Activated CD4-positive, CD25-positive, alpha-beta regulatory T cell treated with anti-CD3 and anti-CD28 coated beads, Interleukin-2, amount 50 U/mL, for 72 hours (primary cell): ENCODE measurements around the gene MTHFSD.
A peak's percentile ranks its signal among the peaks of the same experiment; 100 is the strongest.
"Not testable (repeated sequence)": the region's sequence is repeated elsewhere in the genome, so short reads cannot be mapped to it uniquely, and the experiment has no call there.

ENCODE experiments used
- DNase-seq: peaks from one replicate; pipeline ENCODE4 v3.0.0; 2021

Gene MTHFSD

GRCh38 chr16:86554917-86555703, at the start of gene MTHFSD:
MTHFSD (minus strand) TSS chr16:86555235; CDS start chr16:86555184, 51 bp downstream.
- DNase-seq = peak; percentile 98

GRCh38 chr16:86604436-86605193, 49.6 kb upstream of the MTHFSD start:
- peak; percentile 59 for DNase-seq

DNA sequence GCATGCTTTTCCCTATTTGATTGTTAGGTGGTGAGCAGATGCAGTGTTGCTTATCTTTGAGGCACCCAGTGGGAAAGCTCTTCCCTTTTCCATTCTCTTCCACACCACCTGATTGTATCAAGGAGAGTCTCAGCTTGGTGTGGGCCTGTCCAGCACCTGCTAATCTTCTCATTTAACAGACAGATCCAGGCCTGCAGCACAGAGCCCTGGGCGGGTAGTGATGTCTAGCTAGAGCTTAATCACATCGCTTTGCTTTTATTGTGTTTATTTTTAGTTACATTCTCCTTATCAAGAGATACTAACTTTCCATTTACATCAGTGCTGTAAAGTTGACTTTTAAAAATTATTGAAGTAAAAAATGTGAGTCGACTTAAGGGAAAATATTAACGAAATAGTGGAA, 47.5 kb upstream of the MTHFSD start:
- DNase-seq = no peak

DNA sequence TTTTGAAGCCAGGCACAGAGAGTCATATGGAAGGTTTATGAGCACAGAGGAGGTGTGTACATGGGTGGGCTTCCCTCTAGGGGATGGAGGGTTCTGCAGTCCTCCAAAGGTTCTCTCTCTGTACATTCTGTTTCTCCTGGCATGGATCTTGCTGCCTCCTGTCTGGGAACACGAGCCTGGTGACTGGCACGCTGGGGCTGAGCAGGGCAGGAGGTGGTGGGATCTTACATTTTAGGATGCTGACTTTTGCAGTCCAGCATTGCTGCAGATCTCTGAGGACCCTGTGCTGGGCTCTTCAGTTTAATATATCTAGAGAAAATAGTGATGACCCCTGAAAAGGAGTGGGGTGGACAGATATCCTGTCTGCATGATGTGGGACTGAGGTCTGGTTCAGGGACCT, 46.3 kb upstream of the MTHFSD start:
- no peak for DNase-seq

DNA sequence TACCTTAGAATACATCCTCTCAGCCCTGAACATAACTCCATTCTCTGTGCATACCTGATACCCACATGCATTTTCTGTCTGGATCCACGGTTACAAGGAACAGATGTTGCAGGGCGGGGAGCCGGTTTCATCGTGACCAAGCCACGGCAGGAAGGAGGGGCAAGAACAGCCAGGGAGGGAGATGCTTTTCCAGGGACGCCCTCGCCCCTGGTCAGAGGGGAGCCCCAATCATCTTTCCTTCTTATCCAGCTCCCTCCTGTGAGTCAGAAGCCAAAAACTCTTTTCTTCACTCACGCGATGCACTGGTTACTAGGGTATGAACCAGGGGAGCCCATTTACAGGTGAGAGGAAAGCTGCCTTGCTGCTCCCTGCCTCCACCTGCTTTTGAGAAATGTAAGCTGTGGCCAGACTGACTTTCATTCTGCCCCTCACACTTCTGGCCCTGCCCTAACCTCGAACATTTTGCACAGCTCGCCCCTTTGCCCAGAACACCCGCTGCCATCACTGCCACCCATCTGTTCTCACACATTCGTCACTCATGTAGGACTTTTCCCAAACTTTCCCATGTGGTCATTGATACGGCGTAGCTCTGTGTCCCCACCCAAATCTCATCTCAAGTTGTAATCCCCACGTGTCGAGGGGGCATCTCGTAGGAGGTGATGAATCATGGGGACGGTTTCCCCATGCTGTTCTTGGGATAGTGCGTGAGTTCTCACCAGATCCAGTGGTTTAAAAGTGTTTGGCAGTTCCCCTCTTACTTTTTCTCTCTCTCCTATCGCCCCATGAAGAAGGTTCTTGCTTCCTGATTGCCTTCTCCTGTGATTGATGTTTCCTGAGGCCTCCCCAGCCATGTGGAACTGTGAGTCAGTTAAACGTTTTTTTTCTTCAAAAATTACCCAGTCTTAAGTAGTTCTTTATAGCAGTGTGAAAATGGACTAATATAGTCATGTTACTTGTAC, 43.9 kb upstream of the MTHFSD start:
- no peak for DNase-seq

DNA sequence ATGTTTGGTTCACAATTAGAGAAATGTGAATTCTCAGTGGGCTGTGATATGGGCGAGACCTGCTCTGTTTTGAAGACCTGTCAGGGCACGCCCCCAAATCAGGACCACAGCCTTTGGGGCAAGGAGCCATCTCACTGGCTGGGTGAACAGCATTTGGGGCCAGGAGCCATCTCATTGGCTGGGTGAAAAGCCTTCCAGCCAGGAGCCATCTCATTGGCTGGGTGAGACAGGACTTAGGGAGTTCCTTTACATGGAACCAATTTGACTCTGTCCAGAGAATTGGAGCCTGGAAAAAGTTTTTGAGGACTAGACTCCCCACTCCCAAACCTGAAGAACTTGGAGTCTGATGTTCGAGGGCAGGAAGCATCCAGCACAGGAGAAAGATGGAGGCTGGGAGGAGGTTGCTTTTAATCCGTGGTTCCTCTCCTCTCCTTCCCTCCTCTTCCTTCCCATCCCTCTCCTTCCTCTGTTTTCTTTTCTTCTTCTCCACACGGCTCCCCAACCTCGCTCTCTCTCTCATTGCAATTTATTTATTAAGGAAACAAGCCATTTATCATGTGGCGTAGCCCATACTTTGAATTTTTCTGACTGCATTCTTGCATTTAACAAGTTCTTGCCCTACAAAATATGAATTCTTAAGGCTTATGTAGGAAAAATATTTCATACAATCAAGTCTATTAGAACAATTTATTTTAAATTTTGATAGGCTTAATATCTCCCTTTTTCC, 43.0 kb upstream of the MTHFSD start:
- DNase-seq = no peak

GRCh38 chr16:86597126-86597879, 42.3 kb upstream of the MTHFSD start:
- DNase-seq = no peak

GRCh38 chr16:86595983-86596605, 41.1 kb upstream of the MTHFSD start:
- no peak for DNase-seq

DNA sequence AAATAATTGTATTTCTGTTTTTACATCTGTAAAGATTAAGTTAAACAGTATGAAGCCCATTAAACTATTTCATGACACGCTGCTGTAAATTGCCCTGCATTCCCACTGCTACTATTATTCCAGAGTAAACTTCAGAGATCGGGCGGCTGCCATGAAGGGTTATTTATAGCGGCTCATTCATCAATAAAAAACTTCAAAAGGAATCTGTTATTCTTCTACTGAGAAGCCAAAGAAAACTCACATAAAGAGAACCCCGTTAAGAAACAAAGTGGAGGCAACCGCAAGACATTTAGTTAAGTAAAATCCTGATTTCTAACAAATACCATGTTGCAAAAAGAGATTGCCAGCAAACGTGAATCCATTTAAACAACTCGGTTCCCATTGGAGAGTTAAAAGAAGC, 39.7 kb upstream of the MTHFSD start:
- no peak for DNase-seq

DNA sequence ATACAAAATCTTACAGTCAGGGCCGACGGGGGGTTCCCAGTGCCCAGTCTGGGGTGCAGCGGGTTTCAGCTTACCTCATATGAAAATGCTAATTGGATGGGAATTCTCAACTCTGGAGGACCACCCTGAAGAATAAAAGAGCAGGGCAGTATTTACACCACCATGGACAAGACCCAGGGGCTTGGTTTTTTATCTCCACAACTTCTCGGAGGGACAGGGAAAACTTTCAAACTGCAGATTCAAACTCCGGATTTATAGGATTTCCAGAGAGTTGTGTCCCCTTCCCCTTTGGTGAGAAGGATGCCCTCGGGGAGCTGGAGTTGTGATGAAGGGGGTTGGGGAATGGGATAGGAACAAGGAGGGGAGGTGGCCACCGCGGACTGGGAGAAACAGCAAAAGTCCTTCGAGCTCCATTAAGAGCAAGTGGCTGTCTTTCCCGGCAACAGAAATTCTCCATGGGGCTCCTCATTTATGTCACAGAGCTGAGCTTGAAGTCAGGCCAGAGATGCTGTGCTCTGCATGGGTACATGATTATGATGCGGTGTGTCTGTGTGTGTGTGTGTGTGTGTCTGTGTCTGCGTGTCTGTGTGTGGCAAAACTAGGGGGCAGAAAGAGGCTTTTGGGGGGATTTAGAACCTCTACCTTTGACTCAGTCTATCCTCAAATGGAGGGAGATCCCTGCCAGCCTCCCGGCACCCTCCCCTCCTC, 39.0 kb upstream of the MTHFSD start:
- no peak for DNase-seq

DNA sequence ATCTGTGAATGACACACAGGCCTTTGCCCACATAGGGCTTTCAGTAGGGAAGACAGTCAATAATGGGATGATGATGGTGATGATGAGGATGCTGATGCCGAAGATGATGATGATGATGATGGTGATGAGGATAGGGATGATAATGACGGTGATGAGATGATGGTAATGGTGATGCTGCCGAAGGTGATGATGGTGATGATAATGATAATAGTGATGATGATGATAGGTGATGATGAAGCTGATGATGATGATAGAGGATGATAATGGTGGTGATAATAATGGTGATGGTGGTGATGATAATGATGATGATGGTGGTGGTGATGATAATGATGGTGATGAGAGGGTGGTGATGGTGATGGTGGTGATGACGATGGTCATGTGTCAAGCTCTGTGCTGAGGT, 36.2 kb upstream of the MTHFSD start:
- no peak for DNase-seq

DNA sequence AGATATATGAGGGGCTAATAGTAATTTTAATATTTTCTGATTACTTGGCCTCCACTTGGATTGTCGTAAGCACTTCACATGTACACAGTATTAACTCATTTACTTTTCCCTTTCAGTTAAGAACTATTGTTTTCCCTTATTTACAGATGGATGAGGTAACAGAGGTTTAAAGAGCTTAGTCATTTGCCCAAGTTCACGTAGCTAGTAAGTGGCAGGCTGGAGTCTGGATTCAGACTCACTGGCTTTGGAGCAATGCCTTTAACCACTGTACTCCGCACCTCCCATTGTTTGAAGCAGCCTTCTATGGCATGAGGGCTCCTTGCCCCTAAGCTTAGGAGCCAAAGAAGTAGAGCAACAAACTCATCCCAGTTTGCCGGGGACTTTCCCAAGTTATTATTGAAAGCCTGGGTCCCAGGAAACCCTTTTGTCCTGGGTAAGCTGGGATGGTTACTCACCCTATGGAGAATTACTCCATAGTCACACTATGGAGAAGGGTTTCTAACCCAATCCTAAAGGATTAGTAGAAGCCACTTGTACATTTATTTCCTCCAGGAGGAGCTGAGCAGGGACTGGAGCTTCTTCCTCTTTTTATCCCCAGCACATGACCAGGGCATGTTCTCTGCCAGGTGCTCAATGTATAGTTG, 35.6 kb upstream of the MTHFSD start:
- DNase-seq = no peak

DNA sequence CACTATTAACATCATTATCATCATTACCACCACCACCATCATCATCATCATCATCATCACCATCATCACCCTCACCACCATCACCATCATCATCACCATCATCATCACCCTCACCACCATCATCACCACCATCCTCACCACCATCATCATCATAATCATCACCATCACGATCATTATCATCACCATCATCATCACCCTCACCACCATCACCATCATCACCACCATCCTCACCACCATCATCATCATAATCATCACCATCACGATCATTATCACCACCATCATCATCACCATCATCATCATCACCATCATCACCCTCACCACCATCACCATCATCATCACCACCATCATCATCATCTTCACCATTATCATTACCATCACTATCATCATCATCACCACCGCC, 32.9 kb upstream of the MTHFSD start:
- DNase-seq = not testable (repeated sequence)

DNA sequence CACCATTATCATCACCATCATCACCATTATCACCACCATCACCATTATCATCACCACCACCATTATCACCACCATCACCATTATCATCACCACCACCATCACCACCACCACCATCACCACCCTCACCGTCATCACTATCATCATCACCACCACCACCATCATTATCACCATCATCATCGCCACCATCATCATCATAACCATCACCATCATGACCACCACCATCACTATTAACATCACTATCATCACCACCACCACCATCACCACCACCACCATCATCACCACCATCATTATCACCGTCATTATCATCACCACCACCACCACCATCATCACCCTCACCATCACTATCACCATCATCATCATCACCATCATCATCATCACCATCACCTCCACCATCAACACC, 32.5 kb upstream of the MTHFSD start:
- DNase-seq = no peak

DNA sequence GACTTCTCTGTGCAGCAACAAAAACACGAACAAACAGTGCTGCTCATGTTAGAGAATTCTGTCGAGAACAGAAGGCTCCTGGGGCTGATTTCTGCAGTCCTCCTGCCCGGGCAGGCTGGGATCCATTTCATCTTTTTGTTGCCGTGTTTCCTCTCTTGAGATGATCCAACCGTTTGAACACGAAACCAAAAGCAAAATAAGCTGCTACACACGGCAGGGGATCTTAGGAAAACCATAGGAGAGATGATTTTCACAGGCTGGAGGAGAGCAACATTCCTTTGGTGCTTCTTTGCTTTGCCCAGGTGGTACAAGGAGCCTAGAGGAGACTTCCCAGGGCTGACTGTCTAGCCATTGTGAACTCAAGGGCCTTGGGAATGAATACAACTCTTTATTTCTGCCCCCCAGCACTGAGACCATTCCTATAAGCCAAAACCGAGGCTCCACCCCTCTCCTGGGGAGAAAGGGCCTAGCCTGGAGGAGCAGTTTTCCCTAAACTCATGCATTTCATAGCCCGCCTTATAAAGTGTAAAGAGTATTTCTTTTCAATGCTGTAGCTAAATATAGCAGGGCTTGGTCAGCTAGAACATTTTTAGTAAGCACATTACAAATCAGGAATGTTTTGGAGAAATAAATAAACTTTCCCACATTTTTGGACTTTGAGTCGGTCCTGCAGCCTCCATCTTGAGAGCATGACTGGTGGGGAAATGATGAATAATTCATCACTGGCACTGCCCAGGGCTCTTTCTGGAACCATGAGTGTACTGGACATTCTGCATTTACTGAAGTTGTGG, 31.0 kb upstream of the MTHFSD start:
- no peak for DNase-seq

DNA sequence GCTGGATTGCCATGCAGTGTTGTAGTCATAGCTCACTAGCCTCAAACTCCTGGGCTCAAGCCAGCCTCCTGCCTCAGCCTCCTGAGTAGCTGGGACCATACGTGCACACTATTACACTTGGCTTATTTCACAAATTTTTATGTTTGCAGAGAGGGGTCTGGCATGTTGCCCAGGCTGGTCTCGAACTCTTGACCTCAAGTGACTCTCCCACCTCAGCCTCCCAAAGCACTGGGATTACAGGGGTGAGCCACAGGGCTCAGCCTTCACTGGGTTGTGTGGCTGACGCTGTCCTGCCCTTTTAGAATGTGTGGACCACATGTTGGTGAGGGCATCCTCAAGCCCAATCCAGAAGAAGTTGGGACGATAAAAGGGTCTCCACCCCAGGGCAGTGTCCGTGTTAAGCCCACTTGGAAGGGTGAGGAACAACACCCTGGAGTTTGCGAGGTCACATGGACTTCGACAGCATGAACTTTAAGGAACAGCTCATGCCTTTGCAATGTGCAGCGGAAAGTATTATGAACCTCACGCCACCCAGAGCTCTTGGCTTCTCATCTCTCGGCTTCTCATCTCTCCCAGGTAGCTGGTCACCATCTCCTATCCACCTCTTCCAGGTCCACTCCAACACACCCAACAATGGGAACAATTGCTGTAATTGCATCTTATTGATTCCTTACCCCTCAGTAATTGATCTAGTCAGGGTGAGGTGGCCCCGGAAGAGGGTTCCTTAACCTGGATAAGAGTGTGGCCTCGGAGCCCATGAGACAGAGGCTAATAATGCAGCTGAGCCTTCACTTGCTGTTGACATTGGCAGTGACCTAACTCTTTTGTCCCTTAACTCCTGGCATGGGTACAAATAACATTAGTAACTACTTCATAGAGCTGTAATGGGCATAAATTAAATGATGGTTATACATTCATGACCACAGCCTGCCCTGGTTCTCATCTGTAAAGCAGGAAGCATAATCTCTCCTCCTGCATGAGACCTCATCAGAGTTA, 30.0 kb upstream of the MTHFSD start:
- no peak for DNase-seq

- DNase-seq = no peak
Measured at GRCh38 chr16:86584071-86584685, 29.1 kb upstream of the MTHFSD start.
